Fibroblast of the conjunctiva (primary cell): ENCODE data around the gene VAV3.
"Not testable (repeated sequence)": the region's sequence is repeated elsewhere in the genome, so short reads cannot be mapped to it uniquely, and the experiment has no call there.

Experiments
- DNase-seq: peaks from one replicate; pipeline ENCODE4 v3.0.0-alpha.2; 2010; ENCODE audit warnings: low read depth

The VAV3 gene

DNA sequence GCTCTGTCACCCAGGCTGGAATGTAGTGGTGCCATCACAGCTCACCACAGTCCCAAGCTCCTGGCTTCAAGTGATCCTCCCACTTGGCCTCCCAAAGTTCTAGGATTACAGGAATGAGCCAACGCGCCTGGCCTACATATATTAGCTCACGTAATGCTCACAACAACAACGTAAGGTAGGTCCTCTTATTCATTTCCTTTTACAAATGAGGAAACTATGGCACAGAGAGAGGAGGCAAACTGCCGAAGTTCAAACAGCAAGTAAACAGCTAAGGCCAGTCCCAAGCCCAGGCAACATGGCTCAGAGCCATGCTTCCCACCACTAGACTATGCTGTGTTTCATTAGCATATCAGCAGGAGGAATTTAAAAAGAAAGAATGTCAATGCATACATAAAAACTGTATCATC, 284.4 kb downstream of the VAV3 start:
- no peak for DNase-seq

DNA sequence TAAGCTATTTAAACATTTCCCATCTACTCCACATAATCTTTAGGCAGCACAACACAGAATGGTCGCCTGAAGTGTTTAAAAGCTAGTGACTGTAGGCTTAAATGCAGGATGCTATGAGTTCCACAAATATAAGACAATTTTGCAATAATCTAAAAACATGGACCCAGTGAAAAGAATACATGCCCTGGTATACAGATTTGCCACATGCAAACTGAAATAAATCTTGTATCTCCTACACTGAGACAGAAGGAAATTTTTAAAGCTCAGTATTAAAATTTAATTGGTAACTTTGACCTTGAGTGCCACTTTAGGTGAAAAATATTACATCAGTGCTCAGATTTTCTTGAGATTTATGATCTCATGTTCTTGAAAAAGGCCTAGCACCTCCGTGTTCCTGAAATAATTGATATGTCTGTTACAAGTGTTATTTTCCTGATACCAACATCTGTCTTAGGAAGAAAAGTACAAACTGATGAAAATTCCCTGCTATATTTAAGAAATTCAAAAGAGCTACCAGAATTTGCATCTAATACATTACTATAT, 285.5 kb downstream of the VAV3 start:
- DNase-seq: no peak

DNA sequence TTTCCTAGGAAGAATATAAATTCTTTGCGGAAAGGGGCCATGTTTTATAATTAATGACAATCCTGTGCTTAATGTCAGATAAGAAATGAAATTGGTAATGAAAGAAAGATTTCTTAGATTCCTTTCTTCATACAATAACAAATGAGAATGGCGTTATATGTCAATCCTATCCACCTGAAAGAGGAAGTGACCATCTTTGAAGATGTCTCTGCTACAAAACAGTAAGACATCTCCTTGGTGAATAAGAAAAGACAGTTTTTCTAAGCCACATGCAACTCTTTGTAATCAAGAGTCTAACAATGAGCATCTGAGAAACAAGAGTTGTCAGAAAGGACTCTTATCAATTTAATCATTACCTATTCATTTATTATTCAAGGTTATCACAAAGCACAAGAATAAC, 286.0 kb downstream of the VAV3 start:
- no peak for DNase-seq

DNA sequence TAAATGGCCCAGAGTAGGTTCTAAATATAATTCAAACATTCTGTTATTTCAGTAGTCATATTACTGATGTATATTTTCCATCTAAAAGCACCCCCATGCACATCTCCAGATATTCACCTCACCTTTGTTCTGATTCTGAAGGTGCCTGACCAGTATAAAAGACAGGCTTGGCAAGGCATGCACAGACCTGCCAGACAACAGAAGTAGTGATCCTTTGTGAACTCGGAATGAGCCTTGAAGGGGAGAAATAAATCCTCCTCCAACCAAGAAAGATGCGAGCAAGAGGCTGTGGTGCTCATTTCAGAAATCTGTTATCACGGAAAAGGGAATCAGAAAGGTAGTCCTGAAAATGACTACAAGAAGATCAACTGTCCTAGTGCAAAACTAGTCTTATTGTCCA, 287.3 kb downstream of the VAV3 start:
- no peak for DNase-seq

DNA sequence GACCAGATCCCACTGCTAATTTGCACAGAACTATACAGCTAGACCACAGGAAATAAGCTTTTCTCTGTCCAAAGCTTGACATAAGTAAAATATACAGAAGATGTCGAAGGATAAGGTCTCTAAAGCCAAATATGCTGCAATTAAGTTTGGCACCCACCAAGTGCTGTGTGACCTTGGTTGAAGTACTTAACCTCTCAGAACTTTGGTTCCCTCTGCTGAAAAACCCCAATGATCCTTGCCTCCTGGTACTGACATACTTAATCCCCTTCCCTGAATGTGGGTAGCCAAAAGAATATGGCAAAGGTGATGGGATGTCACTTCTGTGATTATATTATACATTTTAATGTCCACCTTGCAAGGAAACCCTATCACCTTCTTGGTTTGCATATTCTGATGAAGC, 290.5 kb downstream of the VAV3 start:
- DNase-seq: no peak

DNA sequence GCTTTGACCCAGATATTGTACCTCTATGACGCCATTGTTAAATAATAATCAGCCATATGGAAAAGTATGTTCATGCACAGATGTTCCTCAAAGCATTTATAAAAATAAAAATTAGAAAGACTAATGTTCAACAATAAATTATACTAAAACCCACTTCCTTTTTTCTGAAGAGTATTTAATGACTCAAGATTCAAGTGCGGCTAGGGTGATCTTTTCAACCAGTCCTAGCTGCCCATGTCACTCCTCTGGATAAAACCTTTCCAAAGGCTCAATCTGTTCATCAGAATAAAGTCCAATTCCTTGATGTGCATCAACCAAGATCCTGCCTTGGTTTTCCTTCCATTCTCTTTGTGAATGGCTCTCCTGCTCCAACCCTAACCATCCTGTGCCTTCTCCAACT, 292.0 kb downstream of the VAV3 start:
- DNase-seq: no peak

DNA sequence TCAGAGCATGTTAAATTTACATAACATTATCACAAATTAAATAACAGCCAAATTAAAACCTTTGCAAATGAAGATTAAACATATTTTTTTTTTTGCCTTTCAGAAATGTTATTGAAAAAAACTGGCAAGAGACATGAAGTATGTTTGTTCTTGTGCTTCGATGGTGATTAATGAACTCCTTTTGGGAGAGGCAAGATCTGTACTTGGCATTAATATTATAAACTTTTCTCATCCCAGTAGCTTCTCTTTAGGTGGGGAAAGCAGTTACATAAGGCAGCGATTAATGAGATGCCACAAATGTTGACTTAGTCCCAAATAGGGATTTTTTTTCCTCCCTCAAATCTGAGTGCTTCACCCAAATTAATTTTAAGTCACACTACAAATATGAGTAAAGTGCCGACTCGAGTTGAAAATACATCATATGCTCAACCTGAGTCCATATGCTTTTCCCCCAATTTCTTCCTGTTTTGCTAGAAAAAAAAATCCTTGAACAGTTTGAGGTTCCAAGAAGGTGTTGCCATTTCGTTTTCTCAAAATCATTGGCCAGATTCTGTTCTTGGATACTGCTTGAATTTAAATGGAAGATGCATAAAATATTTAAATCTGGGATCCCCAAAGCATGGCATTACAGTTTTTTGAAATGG, 294.5 kb downstream of the VAV3 start:
- DNase-seq: no peak

DNA sequence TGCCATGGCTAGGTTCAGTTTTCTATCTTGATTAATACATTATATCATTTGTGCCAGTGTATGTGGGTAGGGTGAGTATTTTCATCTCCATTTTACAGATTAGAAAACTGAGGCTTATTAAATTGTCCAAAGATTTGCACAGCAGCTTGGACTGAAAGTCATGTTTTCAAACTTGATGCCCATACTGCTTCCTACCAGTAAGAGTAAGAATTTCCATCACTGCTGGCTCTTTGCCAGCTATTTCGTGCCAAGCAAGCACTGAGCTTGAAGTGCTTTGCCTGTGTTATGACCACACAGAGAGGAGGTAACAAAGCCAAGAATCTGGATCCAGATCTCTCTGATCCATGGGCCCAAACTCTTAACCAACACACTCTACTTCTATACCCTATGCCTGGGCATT, 295.0 kb downstream of the VAV3 start:
- peak; percentile 65 for DNase-seq

DNA sequence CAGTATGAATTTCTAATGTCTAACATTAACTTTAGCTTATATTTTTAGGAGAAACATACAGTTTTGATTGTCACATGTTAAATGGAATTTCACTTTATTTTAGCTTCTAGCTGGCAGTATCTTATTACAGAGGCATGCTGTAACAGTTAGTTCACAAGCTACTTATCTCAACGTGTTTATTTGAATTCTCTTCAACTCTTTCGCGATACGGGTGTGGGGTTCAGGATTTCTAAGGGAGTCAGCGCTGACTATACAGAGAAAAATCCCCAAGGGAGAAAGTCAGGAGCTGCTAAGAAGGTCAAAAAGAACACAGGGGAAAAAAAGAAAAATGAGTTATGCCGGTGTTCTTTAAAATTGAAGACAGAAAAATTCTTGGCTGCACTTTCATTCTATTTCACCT, 296.2 kb downstream of the VAV3 start:
- DNase-seq: no peak

DNA sequence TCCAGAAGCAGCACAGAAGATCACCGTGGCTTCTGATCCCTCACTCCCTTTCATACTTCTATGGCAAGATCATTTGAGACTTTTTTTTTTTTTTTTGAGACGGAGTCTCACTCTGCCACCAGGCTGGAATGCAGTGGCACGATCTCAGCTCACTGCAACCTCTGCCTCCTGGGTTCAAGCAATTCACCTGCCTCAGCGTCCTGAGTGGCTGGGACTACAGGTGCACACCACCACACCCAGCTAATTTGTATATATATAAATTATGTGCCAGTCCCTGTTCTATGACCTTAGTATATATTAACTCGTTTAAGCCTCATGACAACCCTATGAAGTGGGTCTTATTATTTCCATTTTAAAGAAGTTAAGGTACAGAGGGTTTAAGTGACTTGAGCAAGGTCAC, 298.5 kb downstream of the VAV3 start:
- DNase-seq: no peak

DNA sequence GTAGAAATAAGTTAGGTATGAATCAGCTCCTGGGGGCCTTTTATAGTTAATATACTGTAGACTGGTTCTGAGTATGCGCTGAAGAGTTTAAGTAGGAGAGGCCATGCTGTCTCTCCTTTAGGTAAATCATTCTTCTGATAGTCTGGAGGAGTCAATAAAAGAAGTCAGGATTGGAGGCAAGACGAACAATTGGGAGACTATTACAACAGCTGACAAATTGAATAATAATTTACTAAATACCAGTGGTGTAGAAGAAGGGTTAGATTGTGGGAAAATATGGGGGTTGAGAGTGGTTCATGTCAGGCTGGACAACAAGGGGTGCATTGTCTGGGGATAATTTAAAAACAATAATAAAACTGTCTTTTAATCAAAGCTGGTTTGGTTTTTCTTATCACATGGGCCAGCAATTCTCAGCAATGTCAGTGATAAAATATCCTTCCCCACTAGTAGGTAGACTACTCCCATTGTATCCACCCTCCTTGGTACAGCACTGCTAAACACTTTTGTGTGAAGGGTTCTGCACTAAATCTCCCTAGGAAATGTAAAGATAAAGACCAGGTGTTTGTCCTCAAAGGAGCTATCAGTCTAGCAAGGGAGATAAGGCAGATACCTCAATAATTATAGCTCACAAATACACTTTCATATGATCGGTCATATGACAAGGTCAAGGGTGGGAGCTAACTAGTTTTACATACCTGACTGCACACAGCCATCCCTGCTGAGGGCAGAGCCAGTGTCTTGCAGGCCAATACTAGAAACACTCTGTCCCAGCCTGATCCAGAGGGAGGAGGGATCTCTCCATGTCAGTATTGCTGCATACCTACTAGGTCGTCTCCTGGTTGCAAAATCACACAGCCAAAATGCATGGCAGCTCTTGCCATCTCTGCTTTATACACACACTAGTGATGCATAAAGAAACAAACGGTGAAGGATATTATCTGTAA, 299.7 kb downstream of the VAV3 start:
- no peak for DNase-seq

DNA sequence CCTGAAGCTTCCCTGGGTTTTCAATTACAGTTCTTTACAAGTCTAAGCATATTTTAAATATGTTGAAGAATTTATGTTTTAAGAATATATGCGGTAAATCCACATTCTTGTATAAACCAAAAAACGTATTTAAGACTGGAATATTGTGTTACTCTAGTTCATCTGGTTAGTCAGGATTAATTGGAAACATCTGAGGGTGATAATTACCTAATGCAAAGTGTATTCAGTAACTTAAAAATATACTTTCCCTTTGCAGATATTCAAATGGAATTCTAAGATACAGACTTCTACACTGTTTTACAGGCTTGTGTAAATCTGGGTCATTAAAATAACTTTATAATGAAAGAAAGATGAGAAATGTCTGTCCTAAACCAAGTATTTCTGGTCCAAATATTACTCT, 302.0 kb downstream of the VAV3 start:
- DNase-seq: no peak

DNA sequence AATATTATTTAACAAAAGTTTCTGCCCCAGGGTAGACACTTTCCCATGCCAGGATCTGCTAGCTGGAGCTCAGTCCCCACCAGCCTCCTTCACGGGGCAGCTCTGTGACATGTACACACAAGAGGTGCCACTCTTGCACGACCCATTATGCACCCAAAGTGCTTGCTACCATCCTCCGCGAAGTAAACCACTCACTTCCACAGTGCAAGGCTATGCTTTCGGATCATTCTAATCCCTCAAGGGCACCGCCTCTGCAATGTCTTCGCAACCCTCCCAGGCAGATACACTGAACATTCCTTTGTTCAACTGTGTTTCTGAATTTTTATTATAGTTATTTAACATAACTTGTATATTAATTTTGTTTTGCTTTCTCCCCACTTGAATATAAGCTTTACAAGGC, 303.8 kb downstream of the VAV3 start:
- no peak for DNase-seq

DNA sequence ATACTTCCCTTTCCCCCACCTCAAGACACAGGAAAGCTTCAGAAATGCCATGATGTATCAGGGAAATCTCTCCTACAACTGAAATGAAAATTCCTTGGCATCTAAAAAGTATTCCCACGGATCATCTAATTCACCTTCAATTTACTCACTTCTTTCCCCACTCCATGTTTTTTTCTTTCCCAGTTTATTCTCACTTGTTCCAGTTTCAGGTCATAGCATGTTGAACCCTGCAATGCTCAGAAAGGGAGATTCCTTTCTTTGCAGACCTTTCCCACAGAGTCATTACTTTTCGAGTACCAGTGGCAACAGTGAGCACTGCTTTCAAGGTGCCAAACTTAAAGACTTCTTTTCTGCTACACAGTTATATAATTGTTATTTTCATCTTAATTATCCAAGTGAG, 305.0 kb downstream of the VAV3 start:
- no peak for DNase-seq

DNA sequence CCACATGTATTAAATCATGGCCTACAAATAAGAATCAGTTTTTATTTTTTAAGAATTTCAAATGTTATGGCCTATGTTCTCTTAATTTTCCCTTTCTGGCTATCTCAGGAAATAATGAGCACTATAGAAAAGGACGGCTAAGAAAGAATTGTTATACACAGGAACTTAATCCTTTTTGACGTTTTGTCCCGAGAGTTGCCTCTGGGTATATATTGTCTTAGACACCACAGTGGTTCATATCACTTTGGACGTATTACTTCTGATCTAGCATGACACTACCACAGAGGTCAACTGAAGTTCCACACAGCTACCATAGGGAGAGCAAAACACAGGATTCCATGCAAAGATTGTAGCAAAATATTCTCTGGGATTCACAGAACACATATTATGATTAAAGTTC, 307.6 kb downstream of the VAV3 start:
- DNase-seq: no peak

DNA sequence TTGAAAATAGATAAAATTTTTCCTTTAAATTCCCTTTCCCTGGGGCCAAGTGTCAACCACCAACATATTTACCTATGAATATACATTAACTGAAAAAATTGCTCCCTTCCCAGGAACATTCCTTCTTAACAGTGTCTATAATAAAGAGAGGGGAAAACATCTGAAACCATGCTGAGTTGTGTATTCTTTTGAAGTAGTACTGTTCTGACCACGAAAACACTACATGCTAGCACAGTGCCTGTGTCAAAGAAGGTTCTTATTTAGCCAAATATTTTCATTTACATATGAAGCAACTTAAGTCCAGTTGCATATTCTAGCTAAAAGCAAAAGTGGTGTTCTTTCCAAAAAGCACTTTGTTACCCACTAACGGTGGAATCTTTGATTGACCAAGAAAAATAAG, 311.2 kb downstream of the VAV3 start:
- no peak for DNase-seq

DNA sequence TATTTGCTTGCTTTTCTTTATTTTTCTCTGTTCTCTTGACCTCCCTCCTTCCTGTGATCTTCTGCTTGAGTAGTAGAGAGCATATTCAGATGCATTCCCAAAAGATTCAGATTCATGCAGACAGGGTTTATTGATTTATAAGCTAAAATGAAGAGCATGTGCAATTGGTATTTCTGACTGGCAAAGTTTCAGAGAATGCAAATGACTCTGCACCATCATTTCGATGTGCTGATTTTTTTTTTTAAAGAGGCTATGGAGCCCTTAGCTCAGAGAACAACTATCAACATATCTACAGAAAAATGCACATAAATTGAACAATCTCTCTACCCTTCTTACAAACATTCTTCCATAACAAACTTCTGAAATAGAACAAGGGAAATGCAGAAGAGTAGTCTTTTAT, 312.0 kb downstream of the VAV3 start:
- DNase-seq: peak; percentile 3

DNA sequence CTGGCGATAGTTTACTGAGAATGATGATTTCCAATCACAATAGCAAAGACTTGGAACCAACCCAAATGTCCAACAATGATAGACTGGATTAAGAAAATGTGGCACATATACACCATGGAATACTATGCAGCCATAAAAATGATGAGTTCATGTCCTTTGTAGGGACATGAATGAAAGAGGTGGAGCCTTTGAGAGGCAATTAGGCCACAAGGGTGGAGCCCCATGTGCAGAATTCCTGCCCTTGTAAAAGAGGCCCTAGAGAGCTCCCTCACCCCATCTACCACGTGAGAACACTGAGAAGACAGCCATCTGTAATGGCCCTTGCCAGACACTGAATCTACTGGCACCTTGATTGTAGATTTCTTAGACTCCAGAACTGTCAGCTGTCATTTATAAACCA, 314.2 kb downstream of the VAV3 start:
- not testable (repeated sequence) for DNase-seq

DNA sequence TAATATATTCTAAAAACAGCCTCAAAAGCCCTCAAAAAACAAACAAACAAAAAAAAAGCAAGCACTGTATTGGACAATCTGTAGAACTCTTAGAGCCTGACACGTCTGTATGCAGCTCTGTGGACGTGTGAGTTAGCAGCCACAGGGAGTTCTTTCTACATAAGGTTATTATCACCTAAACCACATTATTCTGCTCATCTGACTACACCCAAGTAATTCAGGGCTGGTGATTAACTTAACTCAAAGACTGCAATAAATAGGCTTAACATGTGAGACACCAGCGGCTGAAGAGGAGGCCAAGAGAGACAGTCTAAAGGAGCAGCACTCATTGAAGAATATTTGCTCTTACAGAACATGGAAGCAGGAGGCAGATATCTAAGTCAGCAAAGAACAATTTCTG, 316.0 kb downstream of the VAV3 start:
- no peak for DNase-seq

DNA sequence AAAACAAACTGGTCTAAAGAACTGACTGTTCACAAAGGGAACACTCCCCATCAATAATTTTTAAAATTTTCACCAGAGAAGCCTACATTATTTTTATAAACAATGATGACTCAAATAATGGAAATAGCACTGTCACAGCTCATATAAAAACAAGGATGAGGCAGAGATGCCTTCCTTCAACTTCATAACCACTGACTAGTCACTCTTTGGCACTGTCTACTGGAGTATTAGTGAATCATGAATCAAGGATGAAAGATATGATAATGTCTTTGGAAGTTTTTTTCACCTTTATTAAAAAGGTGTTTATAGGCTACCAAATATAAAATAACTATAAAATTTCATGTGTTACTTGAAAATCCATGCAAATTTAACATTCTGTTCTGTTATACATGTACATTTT, 316.9 kb downstream of the VAV3 start:
- peak; percentile 51 for DNase-seq

DNA sequence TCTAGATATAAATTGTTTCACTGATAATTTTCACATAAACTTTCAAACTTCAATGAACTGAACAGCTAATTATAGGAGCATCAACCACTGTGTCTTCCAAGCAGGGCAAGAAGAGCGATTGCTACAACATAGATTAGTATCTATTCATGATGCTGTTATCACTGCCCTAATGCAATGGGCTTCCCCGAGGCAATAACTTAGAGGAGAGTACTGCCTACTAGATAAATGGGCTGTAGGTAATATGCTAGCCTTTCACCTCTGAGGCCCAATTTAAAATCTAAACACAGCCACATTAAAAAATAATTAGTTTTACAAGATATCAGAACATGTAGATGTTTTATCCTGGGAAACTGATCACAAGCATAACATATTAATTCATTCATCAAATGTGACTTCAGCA, 318.0 kb downstream of the VAV3 start:
- no peak for DNase-seq

DNA sequence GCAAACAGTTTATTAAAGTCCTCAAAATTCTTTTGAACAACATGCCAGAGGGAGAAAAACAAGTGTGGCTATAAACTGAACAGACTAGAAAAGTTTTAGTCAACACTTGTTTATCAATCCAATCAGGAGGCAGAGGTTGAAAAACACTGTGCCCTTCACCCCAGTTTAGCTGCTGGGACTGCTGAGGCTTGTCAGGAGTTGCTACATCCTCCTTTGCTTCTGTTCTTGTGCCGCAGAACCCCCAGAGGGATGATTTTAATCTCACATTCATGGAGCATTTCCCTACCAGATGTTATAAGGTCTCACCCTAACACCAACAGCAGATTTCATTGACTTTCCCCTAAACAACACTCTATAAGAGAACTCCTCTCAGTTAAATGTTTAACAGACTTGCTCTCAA, 321.2 kb downstream of the VAV3 start:
- no peak for DNase-seq

DNA sequence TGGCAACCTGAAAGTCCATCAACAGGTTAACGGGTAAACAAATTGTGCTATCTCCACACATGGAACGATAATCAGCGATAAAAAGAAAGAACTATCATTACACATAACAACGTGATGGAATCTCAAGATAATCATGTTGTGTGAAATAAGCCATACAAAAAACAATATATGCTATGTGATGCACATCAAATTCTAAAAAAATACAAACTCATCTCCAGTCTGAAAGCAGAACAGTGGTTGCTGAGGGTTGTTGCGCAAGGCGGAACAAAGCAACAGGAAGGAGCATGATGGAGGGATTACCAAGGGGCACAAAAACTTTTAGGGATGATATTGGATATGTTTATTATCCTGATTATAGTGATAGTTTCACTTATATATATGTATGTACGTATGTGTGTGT, 324.8 kb downstream of the VAV3 start:
- no peak for DNase-seq
